Activated CD4-positive, CD25-positive, alpha-beta regulatory T cell treated with anti-CD3 and anti-CD28 coated beads, Interleukin-2, amount 50 U/mL, for 24 hours (primary cell): ENCODE results near the gene OTOGL.
"Not testable (repeated sequence)": the region's sequence is repeated elsewhere in the genome, so short reads cannot be mapped to it uniquely, and the experiment has no call there.

Experiments
- ATAC-seq, 2 donors: fragments of 150-1000 bp; cut with Tn5 transposase; one replicate each; pipeline ENCODE4 v1.10.0; 2021; ENCODE audit warnings: mild to moderate bottlenecking in 1 of 2, moderate library complexity in 1 of 2

The OTOGL gene

DNA sequence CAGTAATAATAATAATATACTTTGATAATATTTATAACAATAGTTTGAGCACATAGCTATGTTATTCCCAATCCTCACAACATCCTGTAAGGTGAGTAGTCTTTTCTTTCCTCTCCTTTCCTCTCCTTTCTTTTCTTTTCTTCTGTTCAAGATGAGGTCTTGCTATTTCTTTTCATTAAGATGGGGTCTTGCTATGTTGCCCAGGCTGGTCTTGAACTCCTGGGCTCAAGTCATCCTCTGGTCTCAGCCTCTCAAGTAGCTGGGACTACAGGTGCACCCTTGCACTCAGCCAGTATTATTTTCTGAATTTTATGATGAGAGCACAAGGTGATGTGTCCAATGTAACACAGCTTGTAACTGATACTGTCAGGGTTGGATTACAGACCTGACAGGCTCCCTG is 134.6 kb downstream of the OTOGL start:
- no peak for ATAC-seq

DNA sequence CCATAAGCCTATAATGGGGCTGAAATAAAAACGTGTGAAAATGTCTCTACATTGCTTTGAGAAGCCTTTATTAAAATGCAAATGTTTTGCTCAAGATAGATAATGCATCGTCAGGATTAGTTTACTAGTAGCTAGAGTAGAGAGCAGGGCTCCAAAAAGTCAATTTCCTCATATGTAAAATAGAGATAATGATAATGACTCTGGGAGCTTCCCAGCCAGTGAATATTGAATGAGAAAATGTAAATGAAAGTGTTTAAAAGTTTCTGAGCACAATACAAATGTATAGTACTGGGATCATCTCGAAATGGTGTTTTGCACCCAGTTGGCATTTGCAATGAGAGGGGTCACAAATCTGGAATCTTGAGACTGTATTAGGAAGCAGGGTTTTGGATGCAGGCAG is 135.3 kb downstream of the OTOGL start:
- ATAC-seq, result no peak

DNA sequence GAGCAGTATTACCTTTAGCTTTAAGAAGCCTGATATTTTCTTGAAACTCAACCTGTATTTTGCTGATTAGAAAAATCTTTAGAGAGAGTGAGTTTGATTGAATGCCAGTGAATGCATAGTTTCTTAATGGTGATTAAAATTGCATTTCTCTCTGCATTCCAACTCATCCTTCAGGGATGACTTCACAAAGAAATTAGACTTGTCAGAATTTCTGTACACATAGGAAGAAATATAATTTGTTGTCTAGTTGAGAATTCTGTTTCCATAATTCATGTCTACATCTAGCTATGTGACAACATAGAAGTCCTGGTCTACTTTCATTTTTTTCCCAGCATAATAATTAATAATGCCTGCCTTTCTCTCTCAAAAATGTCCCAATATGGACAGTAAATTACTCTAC is 136.6 kb downstream of the OTOGL start:
- no peak for ATAC-seq

DNA sequence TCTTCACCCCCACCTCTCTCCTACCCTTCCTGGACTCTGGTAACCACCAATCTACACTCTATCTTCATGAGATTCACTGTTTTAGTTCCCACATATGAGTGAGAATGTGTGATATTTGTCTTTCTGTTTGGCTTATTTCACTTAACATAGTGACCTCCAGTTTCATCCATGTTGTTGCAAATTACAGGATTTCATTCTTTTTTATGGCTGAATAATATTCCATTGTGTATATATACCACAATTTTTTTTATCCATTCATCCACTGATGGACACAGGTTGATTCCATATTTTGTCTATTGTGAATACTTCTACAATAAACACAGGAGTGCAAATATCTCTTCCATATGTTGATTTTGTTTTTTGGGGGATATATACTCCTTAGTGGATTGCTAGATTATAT is 140.5 kb downstream of the OTOGL start:
- ATAC-seq, result no peak

DNA sequence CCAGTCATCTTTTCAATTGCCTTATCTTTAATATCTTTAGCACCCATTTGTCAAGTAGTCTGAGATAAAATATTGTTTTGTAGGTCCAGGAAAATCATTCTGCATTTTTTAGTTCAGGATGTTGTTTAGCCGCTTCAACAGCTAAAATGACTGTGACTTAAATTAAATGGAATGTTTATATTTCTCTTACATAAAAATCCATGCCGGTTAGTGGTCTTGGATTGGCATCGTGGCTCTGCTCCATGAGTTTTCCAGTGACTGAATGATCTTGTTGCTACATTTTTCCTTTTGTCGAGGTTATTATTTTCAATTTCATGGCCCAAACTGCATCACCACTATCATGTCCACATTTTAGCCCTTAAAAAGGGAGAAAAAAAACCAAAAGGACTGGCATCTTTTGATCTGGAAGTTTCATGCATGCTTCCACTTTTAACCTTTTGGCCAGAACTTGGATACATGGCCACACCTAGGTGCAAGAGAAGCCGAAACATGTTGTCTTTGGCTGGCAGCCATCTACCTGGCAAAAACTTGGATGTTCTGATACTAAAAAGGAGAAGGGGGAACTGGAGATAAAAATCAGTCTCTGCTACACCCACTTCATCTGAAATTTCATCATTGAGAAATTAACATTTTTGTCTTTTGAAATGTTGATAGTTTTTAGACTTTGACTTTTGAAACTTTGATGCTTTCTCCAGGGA is 142.4 kb downstream of the OTOGL start:
- no peak for ATAC-seq

- no peak for ATAC-seq
Observed at GRCh38 chr12:80242321-80242720, 143.0 kb downstream of the OTOGL start.

GRCh38 chr12:80249581-80249980 is 150.2 kb downstream of the OTOGL start:
- ATAC-seq, result not testable (repeated sequence)

- ATAC-seq, result no peak
Observed at GRCh38 chr12:80257920-80258319, 158.6 kb downstream of the OTOGL start.

DNA sequence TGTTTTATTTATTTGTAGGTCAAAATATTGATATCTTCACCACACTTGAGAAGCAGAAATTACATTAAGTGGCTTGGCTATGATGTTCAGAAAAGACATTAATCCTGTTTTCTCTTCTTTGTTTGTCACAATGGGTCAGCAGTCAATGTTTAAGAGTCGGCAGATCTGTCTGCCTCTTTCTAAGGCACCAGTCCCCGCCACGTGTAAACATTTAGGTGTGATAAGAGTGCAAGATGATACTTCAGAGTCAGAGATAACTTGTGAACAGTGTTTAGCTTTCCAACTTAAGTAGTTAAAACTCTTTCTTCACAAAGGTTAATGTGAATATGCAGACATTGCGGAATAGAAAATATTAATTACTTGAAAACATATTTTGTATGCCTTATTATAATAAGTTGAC is 160.9 kb downstream of the OTOGL start:
- ATAC-seq, result no peak

GRCh38 chr12:80261403-80261802 is 162.1 kb downstream of the OTOGL start:
- ATAC-seq, result no peak

DNA sequence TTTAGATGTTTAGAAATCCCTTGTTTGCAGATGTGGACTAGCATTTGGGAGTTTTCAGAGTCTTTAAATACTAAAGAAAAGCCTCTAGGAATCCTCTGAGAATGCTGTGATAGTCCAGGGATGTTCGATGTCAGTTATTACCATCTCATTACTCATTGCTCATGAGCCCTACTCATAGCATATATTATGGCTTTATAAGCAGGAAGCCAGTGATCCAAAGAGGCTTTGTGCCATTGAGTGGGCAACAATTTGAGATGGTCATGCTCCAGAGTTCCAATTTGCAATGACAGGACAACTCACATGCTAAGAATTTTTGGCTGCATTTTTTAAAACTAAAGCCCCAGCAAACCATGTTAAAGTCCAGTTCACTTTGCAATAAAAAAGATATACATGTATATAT is 163.0 kb downstream of the OTOGL start:
- no peak for ATAC-seq

DNA sequence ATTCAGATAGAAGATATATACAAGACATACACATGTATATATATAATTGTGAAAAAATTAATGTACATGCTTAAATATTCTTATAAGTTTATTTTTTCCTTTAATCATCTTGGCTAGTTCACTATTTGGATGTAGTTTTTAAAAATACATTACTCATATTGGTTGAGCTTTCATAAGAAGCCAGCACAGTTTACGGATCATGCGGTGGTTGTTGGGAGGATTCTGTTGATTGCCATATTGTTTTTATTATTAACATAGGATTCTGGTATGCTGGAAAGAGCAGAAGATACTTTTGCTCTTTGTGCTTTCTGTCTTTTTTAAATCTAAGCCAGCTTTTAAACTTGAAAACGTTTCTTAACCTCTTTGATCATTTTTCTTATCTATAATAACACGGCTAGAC is 163.4 kb downstream of the OTOGL start:
- no peak for ATAC-seq

DNA sequence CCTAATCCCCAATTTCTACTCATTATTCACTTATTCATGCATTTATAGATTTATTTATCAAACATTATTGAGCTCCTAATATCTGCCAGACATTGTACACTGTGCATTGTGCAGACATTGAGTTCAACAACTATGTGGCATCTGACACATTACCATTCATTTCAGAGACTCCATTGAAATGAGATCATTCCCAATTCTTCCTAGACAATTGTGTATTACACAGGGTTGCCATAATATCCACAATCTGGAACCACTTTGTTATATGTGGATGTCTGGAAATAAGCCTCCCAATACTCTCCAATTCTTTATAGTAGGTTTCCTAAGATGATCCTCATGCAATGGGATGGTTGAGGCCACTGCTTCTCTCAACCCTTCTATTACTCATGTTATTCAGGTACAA is 165.0 kb downstream of the OTOGL start:
- no peak for ATAC-seq

- no peak for ATAC-seq
Observed at GRCh38 chr12:80264891-80265290, 165.6 kb downstream of the OTOGL start.

- ATAC-seq, result peak; percentile 77 to 79
Observed at GRCh38 chr12:80268924-80269749, 169.8 kb downstream of the OTOGL start.

- ATAC-seq, result no peak
Observed at GRCh38 chr12:80269803-80270552, 170.6 kb downstream of the OTOGL start.

- no peak for ATAC-seq
Observed at GRCh38 chr12:80271780-80272179, 172.4 kb downstream of the OTOGL start.

DNA sequence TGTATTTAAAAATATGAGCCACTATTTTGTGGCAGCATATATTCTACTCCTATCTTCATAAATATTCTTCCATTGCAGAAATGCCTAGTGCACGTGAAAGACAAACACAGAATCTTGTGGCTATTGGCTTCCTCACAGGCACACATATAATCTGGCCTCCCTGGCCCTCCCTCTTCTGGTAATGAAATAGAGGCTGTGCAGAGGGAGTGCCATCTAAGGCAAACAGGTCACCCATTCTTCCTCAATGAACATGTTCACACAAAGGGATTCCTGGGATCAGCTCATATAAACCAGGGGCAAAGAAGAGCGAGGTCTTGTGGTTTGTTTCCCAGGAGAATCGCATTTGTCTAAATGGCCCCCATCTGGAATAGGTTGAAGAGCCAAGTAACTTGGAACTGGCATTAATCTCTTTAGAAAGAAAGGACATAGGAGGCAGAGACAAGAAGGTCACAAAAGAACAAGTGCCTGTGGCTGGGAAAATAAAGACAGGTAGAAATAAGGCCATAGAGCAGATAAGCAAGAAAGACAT is 173.1 kb downstream of the OTOGL start:
- ATAC-seq, result no peak

DNA sequence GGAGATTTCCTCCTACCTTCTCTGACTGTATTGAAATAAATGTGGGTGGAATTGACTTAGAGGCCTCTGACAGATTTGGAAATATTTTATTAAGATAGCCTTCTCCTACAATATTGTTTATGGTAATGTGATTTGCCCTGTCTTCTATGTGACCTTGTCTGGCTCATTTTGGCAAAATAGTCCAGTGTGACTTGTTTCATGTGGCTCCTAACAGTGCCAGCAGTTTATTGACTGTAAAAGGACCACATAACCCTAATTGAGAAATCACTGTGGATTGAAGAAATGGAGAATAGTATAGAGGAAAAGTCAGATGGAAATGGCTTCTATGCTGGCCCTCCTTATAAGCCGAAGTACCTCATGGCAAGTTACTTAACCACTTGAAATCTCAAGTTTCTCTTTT is 173.8 kb downstream of the OTOGL start:
- ATAC-seq, result no peak

- ATAC-seq, result no peak
Observed at GRCh38 chr12:80277732-80278131, 178.4 kb downstream of the OTOGL start.

GRCh38 chr12:80282226-80282625 is 182.9 kb downstream of the OTOGL start:
- ATAC-seq, result no peak

DNA sequence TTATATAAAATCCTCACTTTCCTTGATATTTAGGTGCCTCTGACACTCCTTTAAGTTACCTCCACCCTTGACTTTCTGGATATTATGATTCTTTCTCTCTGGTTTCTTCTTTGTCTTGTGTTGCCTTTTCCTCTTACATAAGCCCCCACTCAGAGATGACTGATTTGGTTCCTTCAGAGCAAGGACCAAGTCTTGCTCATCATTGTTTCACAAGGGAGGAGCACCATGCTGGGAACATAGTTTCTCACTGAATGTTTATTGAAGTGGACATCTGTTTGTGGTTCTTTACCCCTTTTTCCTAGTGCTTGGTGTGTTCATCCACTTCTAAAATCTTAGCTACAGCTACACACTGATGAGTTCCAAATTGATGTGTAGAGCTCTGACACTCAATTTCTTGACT is 183.4 kb downstream of the OTOGL start:
- ATAC-seq, result no peak

DNA sequence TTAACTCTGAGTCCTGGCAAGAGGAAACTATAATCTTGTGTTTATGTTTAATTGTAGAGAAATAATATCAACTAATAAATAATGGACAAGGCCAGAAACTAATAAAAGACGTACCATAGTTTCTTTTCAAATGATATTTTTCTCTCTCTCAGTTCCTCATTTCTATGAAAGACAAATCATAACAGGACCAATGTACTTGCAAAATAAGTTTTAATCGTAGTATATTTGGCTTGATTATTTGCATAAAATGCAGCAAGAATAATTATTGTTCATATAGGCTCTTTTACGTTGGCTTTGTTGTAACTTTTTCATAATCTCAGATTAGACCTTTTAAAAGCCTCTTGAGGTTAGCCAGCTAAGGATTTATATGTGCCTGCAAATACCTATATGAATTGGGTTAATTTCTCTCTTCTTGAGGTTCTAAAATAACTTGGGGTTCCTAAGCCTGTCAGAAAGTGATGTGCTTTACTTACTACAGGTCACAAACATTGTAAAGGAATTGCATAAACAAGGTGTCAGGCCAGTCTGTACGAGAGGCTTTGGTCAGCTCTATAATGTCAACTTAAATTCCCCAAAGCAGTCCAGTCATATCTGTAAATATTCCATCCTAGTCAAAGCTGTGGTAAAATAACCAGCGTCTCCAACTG is 191.9 kb downstream of the OTOGL start:
- no peak for ATAC-seq
